IMR-90 (cell line): ENCODE results near the gene RNU1-1. TPM values are rescaled to one million over a fixed set of nuclear protein-coding genes. Genes with fewer than 3 reads are reported as not detected.
A peak's percentile ranks its signal among the peaks of the same experiment; 100 is the strongest.

Experiments used
- ATAC-seq: fragments of 200-7000 bp; cut with Tn5 transposase; 2 replicates; pipeline ENCODE4 v1.9.1; 2020; ENCODE audit warnings: low read depth, mild to moderate bottlenecking, moderate library complexity
- BruUV-seq: library from RNA; stranded (reverse); fragments of 400-500 nt; replicated peaks from 2 replicates; lab custom pipeline; 2021; lab: Mats Ljungman, UMichigan
- CTCF ChIA-PET: fragments of 300-600 bp; formaldehyde crosslinking; extraction: SDS; loops from one replicate; lab custom pipeline; 2021; ENCODE audit warnings: antibody characterized with exemption; lab: Yijun Ruan, JAX
- POLR2A ChIA-PET: fragments of 300-600 bp; sonication (Branson Sonifier 250); formaldehyde crosslinking; loops from one replicate; lab custom pipeline; 2022; ENCODE audit warnings: antibody characterized with exemption; ENCODE audit not compliant: unreplicated experiment; lab: Charles Lee
- DNase-seq: peaks from one replicate; pipeline ENCODE4 v3.0.0; 2013
- H2AFZ ChIP-seq: replicated peaks from 2 replicates; pipeline ENCODE3; 2013; ENCODE audit warnings: low read length, mild to moderate bottlenecking; ENCODE audit not compliant: poor library complexity
- H2AK5ac ChIP-seq: 2 replicates; pipeline ENCODE4 v1.6.1; 2013; ENCODE audit warnings: low read depth, low read length, inconsistent platforms
- H2AK9ac ChIP-seq: replicated peaks from 2 replicates; pipeline ENCODE3; 2013; ENCODE audit warnings: mild to moderate bottlenecking, low read depth, low read length, moderate library complexity; ENCODE audit not compliant: poor library complexity
- H2BK120ac ChIP-seq: 2 replicates; pipeline ENCODE4 v1.6.1; 2013; ENCODE audit warnings: low read depth, low read length, inconsistent platforms
- H2BK15ac ChIP-seq: 3 replicates; pipeline ENCODE4 v1.6.1; 2013; ENCODE audit warnings: low read depth, low read length, inconsistent platforms
- H2BK20ac ChIP-seq: 2 replicates; pipeline ENCODE4 v1.6.1; 2013; ENCODE audit warnings: low read depth, mild to moderate bottlenecking, inconsistent platforms, low read length, moderate library complexity
- H2BK5ac ChIP-seq: 2 replicates; pipeline ENCODE4 v1.6.1; 2013; ENCODE audit warnings: mild to moderate bottlenecking, low read depth, low read length, inconsistent platforms; ENCODE audit not compliant: poor library complexity, severe bottlenecking
- H3K14ac ChIP-seq: replicated peaks from 2 replicates; pipeline ENCODE4 v1.6.1; 2013; ENCODE audit warnings: low read depth, low read length, inconsistent platforms
- H3K18ac ChIP-seq: 2 replicates; pipeline ENCODE4 v1.6.1; 2013; ENCODE audit warnings: low read depth, low read length, control low read depth
- H3K23ac ChIP-seq: 2 replicates; pipeline ENCODE4 v1.6.1; 2013; ENCODE audit warnings: low read depth, low read length, inconsistent platforms
- H3K27ac ChIP-seq: 2 replicates; pipeline ENCODE4 v1.5.1; 2013; ENCODE audit warnings: mild to moderate bottlenecking, control low read depth, low read length; ENCODE audit not compliant: insufficient read depth
- H3K27me3 ChIP-seq: 2 replicates; pipeline ENCODE4 v1.6.1; 2013; ENCODE audit warnings: low read length; ENCODE audit not compliant: control insufficient read depth, insufficient read depth
- H3K36me3 ChIP-seq: 2 replicates; pipeline ENCODE4 v1.6.1; 2013; ENCODE audit warnings: low read length, mixed read lengths; ENCODE audit not compliant: control insufficient read depth, insufficient read depth
- H3K4ac ChIP-seq: 2 replicates; pipeline ENCODE4 v1.6.1; 2013; ENCODE audit warnings: low read depth, low read length, inconsistent platforms
- H3K4me1 ChIP-seq: 2 replicates; pipeline ENCODE4 v1.6.1; 2013; ENCODE audit warnings: low read length, mixed read lengths; ENCODE audit not compliant: control insufficient read depth, insufficient read depth
- H3K4me2 ChIP-seq: 2 replicates; pipeline ENCODE4 v1.6.1; 2013; ENCODE audit warnings: low read depth, mild to moderate bottlenecking, control low read depth, low read length, moderate library complexity
- H3K4me3 ChIP-seq: 2 replicates; pipeline ENCODE4 v1.5.1; 2013; ENCODE audit warnings: low read depth, mild to moderate bottlenecking, control low read depth, low read length, moderate library complexity; ENCODE audit not compliant: insufficient read depth
- H3K56ac ChIP-seq: 2 replicates; pipeline ENCODE4 v1.6.1; 2013; ENCODE audit warnings: low read length, inconsistent platforms; ENCODE audit not compliant: insufficient read depth; ENCODE audit errors: extremely low read depth
- H3K79me1 ChIP-seq, 2 experiments: 2 replicates each; pipeline ENCODE4 v1.6.1; 2013; ENCODE audit warnings: low read length in 2 of 2, inconsistent platforms in 1 of 2, low read depth in 1 of 2
- H3K9ac ChIP-seq: 2 replicates; pipeline ENCODE4 v1.6.1; 2013; ENCODE audit warnings: low read depth, low read length, control low read depth
- H3K9me1 ChIP-seq: 2 replicates; pipeline ENCODE4 v1.6.1; 2013; ENCODE audit warnings: low read length, inconsistent platforms; ENCODE audit not compliant: insufficient read depth
- H3K9me3 ChIP-seq: 2 replicates; pipeline ENCODE4 v1.6.1; 2013; ENCODE audit warnings: low read length; ENCODE audit not compliant: control insufficient read depth, insufficient read depth
- H4K20me1 ChIP-seq: 2 replicates; pipeline ENCODE4 v1.6.1; 2013; ENCODE audit warnings: low read length, inconsistent platforms; ENCODE audit not compliant: insufficient read depth
- H4K5ac ChIP-seq: 2 replicates; pipeline ENCODE4 v1.6.1; 2013; ENCODE audit warnings: mild to moderate bottlenecking, low read depth, low read length, control low read depth
- H4K8ac ChIP-seq, 2 experiments: 2 replicates each; pipeline ENCODE4 v1.6.1; 2013; ENCODE audit warnings: low read depth in 2 of 2, low read length in 2 of 2, control low read depth in 1 of 2, inconsistent platforms in 1 of 2
- H4K91ac ChIP-seq: 2 replicates; pipeline ENCODE4 v1.6.1; 2013; ENCODE audit warnings: low read depth, low read length, inconsistent platforms; ENCODE audit not compliant: insufficient read depth
- CEBPB ChIP-seq: IDR thresholded peaks from 2 replicates; pipeline ENCODE4 v1.6.1; 2012; ENCODE audit warnings: low read depth, low read length, improper control_type of control experiment
- CTCF ChIP-seq: conservative IDR thresholded peaks from 2 replicates; pipeline ENCODE4 v1.5.1; 2012; ENCODE audit warnings: mild to moderate bottlenecking, low read depth, low read length, improper control_type of control experiment
- ELK1 ChIP-seq: fragments of 150-350 bp; IDR thresholded peaks from 2 replicates; pipeline ENCODE4 v1.6.1; 2016; ENCODE audit warnings: low read depth, mild to moderate bottlenecking, low read length, moderate library complexity, borderline replicate concordance
- MAFK ChIP-seq: IDR thresholded peaks from 2 replicates; pipeline ENCODE4 v1.6.1; 2012; ENCODE audit warnings: low read depth, low read length, improper control_type of control experiment
- MAZ ChIP-seq: IDR thresholded peaks from 2 replicates; pipeline ENCODE4 v1.6.1; 2012; ENCODE audit warnings: low read depth, mild to moderate bottlenecking, low read length, improper control_type of control experiment, moderate library complexity, borderline replicate concordance
- MXI1 ChIP-seq: IDR thresholded peaks from 2 replicates; pipeline ENCODE4 v1.6.1; 2012; ENCODE audit warnings: low read depth, mild to moderate bottlenecking, low read length, moderate library complexity, borderline replicate concordance
- NFE2L2 ChIP-seq: fragments of 150-350 bp; IDR thresholded peaks from 2 replicates; pipeline ENCODE4 v1.6.1; 2016; ENCODE audit warnings: low read depth, mild to moderate bottlenecking, low read length
- RCOR1 ChIP-seq: IDR thresholded peaks from 2 replicates; pipeline ENCODE4 v1.6.1; 2012; ENCODE audit warnings: mild to moderate bottlenecking, low read length, improper control_type of control experiment; ENCODE audit not compliant: insufficient replicate concordance
- WGBS, 2 experiments: methylation state at CpG; one replicate each; pipeline versions ENCODE4 v1.1.5 to v1.1.7; 2013; ENCODE audit warnings: missing lambda C conversion rate in 2 of 2; ENCODE audit not compliant: insufficient read length in 1 of 2; ENCODE audit errors: extremely low coverage in 2 of 2; 5-methylcytosine and 5-hydroxymethylcytosine counted together
- dilution Hi-C: fragments of 300-500 bp; cut with HindIII; formaldehyde crosslinking; loops from one replicate; pipeline ENCODE4 v1.14.3; 2018; ENCODE audit warnings: low sequenced_read_pairs; ENCODE audit not compliant: unreplicated experiment
- in situ Hi-C: fragments of 300-500 bp; cut with MboI; formaldehyde crosslinking; loops from 3 replicates; pipeline ENCODE4 v1.14.3; 2019; ENCODE audit warnings: low sequenced_read_pairs, inconsistent platforms, mixed read lengths
- intact Hi-C: fragments of 100-400 bp; cut with micrococcal nuclease; formaldehyde crosslinking; loops from 2 replicates; pipeline ENCODE4 v1.10.0; 2022
- polyA plus RNA-seq, 3 experiments: library from polyadenylated mRNA; depleted of rRNA; stranded (reverse); fragments of >200 nt; gene quantifications; 2 replicates each; pipeline ENCODE4 v1.2.3, GENCODE V29; 2012; ENCODE audit warnings: low replicate concordance in 1 of 3
- total RNA-seq: library from RNA; depleted of rRNA; stranded (reverse); fragments of >200 nt; gene quantifications from 2 replicates; pipeline ENCODE4 v1.2.3, GENCODE V29; 2012

RNU1-1 gene
- total and polyA plus RNA-seq, 2 of the 4 experiments (the other 2 are of a cell fraction), result under 0.01 TPM; not detected in 1

- peak overlapping the region; percentile 77 for H3K4ac ChIP-seq
- H3K4me1 ChIP-seq, result peaks cover 2% of the 10 kb centered on the region; the same call in 1 of the 2 replicates
- no peak overlapping the region for H3K56ac ChIP-seq
- H2AK9ac ChIP-seq, result peak overlapping the region; percentile 93
- 1% methylated on average over 51 of the region's 108 CpGs; no CpG with 5 or more reads in 1 of the 2 experiments for whole genome bisulfite sequencing, 2 experiments
- intact Hi-C loops (no loop called here), dilution Hi-C loops (no loop called here), in situ Hi-C loops (no loop called here)
- no peaks in the 10 kb centered on the region for H3K27me3 ChIP-seq
- peak overlapping the region; percentile 95 for H3K4me3 ChIP-seq
- H4K5ac ChIP-seq, result peak overlapping the region; percentile 13; the same call in 1 of the 2 replicates
- 0 out of 3 replicates have a peak overlapping the region, but pooled peaks have one; percentile 27 for H2BK15ac ChIP-seq
- ChIA-PET CTCF (no interaction called here), POLR2A (no interaction called here)
- DNase-seq (peak; percentile 79), ATAC-seq (peak; percentile 99)
- H3K9me1 ChIP-seq, result no peaks in the 10 kb centered on the region
- no peaks in the 10 kb centered on the region for H3K36me3 ChIP-seq
- H3K79me1 ChIP-seq, result peaks cover 0 to 31% of the 10 kb centered on the region in 2 experiments; a peak in 2 of 4 replicates
- no TSS peak for BruUV-seq
- peak overlapping the region; percentile 81 for H3K4me2 ChIP-seq
- no peak overlapping the region; the same call in 1 of the 2 replicates for H3K18ac ChIP-seq
- H3K23ac ChIP-seq, result no peak overlapping the region; the same call in 1 of the 2 replicates
- no peak overlapping the region; the same call in 1 of the 2 replicates for H3K14ac ChIP-seq
- H4K8ac ChIP-seq, result peak overlapping the region; percentile 38 to 84; a peak in 3 of 4 replicates
- no peak overlapping the region for H2BK20ac ChIP-seq
- H4K91ac ChIP-seq, result no peak overlapping the region; the same call in 1 of the 2 replicates
- H3K9me3 ChIP-seq, result no peaks in the 10 kb centered on the region
- peak overlapping the region; percentile 26 for H2BK5ac ChIP-seq
- H4K20me1 ChIP-seq, result no peaks in the 10 kb centered on the region; the same call in 1 of the 2 replicates
- H3K9ac ChIP-seq, result peak overlapping the region; percentile 82
- TF ChIP-seq MAFK (no peak), RCOR1 (no peak), MAZ (peak; percentile 64; the same call in 1 of the 2 replicates), NFE2L2 (no peak), CEBPB (no peak), CTCF (peak; percentile 33), MXI1 (0 out of 2 replicates have a peak, but pooled peaks have one; percentile 20), ELK1 (no peak)
- peak overlapping the region; percentile 43 for H2AK5ac ChIP-seq
- peak overlapping the region; percentile 95 for H2AFZ ChIP-seq
- H2BK120ac ChIP-seq, result 0 out of 2 replicates have a peak overlapping the region, but pooled peaks have one; percentile 15
- peak overlapping the region; percentile 78 for H3K27ac ChIP-seq
These were observed 15.3 kb downstream of the RNU1-1 start for GRCh38 chr1:16498573-16499413.
